ENCODE data around the gene MRPL20. TPM values are rescaled to one million over a fixed set of nuclear protein-coding genes. Genes with fewer than 3 reads are reported as not detected.

MRPL20 gene
- total and polyA plus RNA-seq, 9 of the 15 experiments (the other 6 are each of a cell fraction or from before 2014, with no cell fraction given) = 180 to 671 (median 229) TPM

GRCh38 chr1:1373815-1374588 is 33.1 kb downstream of the MRPL20 start (continued):
- TF ChIP-seq ATF1 (CRISPR knock-in tag; IDR thresholded peaks at IDR 0.05) = no peak
- no peak for TF ChIP-seq ATF1 (tag; IDR thresholded peaks at IDR 0.05)
- no peak for TF ChIP-seq ILK (tag; IDR thresholded peaks at IDR 0.05; ENCODE audit: borderline replicate concordance, low read depth)
- TF ChIP-seq ZNF165 (CRISPR knock-in tag; IDR thresholded peaks at IDR 0.05; ENCODE audit: borderline replicate concordance) = no peak
- TF ChIP-seq, protein P1, sequence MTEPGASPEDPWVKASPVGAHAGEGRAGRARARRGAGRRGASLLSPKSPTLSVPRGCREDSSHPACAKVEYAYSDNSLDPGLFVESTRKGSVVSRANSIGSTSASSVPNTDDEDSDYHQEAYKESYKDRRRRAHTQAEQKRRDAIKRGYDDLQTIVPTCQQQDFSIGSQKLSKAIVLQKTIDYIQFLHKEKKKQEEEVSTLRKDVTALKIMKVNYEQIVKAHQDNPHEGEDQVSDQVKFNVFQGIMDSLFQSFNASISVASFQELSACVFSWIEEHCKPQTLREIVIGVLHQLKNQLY (CRISPR knock-in tag; conservative IDR thresholded peaks at IDR 0.05) = 0 out of 4 replicates have a peak, but pooled peaks of 1 of the 2 experiments have one; percentile 37
- no peak for TF ChIP-seq EGR1 (conservative IDR thresholded peaks at IDR 0.05)
- TF ChIP-seq, protein P2, sequence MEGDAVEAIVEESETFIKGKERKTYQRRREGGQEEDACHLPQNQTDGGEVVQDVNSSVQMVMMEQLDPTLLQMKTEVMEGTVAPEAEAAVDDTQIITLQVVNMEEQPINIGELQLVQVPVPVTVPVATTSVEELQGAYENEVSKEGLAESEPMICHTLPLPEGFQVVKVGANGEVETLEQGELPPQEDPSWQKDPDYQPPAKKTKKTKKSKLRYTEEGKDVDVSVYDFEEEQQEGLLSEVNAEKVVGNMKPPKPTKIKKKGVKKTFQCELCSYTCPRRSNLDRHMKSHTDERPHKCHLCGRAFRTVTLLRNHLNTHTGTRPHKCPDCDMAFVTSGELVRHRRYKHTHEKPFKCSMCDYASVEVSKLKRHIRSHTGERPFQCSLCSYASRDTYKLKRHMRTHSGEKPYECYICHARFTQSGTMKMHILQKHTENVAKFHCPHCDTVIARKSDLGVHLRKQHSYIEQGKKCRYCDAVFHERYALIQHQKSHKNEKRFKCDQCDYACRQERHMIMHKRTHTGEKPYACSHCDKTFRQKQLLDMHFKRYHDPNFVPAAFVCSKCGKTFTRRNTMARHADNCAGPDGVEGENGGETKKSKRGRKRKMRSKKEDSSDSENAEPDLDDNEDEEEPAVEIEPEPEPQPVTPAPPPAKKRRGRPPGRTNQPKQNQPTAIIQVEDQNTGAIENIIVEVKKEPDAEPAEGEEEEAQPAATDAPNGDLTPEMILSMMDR (IDR thresholded peaks at IDR 0.05 in 2 of 3, conservative IDR thresholded peaks at IDR 0.05 in 1 of 3; ENCODE audit: insufficient read depth in 2 of 3, low read depth in 1 of 3, low read length in 3 of 3) = no peak
- no peak for TF ChIP-seq HNRNPLL (IDR thresholded peaks at IDR 0.05; ENCODE audit: low read depth, low read length, poor library complexity, severe bottlenecking)
- TF ChIP-seq JUN (IDR thresholded peaks at IDR 0.05; ENCODE audit: borderline replicate concordance, low read depth, low read length) = no peak
- TF ChIP-seq JUN (CRISPR knock-in tag; IDR thresholded peaks at IDR 0.05; ENCODE audit: borderline replicate concordance) = no peak
- TF ChIP-seq ZNF75A (CRISPR knock-in tag; IDR thresholded peaks at IDR 0.05) = no peak
- TF ChIP-seq, protein P3, sequence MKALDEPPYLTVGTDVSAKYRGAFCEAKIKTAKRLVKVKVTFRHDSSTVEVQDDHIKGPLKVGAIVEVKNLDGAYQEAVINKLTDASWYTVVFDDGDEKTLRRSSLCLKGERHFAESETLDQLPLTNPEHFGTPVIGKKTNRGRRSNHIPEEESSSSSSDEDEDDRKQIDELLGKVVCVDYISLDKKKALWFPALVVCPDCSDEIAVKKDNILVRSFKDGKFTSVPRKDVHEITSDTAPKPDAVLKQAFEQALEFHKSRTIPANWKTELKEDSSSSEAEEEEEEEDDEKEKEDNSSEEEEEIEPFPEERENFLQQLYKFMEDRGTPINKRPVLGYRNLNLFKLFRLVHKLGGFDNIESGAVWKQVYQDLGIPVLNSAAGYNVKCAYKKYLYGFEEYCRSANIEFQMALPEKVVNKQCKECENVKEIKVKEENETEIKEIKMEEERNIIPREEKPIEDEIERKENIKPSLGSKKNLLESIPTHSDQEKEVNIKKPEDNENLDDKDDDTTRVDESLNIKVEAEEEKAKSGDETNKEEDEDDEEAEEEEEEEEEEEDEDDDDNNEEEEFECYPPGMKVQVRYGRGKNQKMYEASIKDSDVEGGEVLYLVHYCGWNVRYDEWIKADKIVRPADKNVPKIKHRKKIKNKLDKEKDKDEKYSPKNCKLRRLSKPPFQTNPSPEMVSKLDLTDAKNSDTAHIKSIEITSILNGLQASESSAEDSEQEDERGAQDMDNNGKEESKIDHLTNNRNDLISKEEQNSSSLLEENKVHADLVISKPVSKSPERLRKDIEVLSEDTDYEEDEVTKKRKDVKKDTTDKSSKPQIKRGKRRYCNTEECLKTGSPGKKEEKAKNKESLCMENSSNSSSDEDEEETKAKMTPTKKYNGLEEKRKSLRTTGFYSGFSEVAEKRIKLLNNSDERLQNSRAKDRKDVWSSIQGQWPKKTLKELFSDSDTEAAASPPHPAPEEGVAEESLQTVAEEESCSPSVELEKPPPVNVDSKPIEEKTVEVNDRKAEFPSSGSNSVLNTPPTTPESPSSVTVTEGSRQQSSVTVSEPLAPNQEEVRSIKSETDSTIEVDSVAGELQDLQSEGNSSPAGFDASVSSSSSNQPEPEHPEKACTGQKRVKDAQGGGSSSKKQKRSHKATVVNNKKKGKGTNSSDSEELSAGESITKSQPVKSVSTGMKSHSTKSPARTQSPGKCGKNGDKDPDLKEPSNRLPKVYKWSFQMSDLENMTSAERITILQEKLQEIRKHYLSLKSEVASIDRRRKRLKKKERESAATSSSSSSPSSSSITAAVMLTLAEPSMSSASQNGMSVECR (CRISPR knock-in tag; IDR thresholded peaks at IDR 0.05) = no peak
- TF ChIP-seq SREBF2 (CRISPR knock-in tag; IDR thresholded peaks at IDR 0.05) = no peak
- no peak for TF ChIP-seq RCOR1 (IDR thresholded peaks at IDR 0.05; ENCODE audit: borderline replicate concordance in 1 of 2, low read depth in 2 of 2, low read length in 2 of 2)
- no peak for TF ChIP-seq TCF3 (CRISPR knock-in tag; IDR thresholded peaks at IDR 0.05)
- no peak for TF ChIP-seq NUFIP1 (IDR thresholded peaks at IDR 0.05; ENCODE audit: partially characterized antibody)
- no peak for TF ChIP-seq SLC30A9 (CRISPR knock-in tag; IDR thresholded peaks at IDR 0.05)
- no peak for TF ChIP-seq TOE1 (IDR thresholded peaks at IDR 0.05; ENCODE audit: borderline replicate concordance)
- peak; percentile 42; the same call in 1 of the 2 replicates for TF ChIP-seq TOE1 (CRISPR knock-in tag; IDR thresholded peaks at IDR 0.05; ENCODE audit: borderline replicate concordance, low read depth)
